B cell (primary cell): ENCODE measurements around the gene EDC3. TPM values are rescaled to one million over a fixed set of nuclear protein-coding genes. Genes with fewer than 3 reads are reported as not detected.

ENCODE experiments used
- ATAC-seq: fragments of 200-7000 bp; cut with Tn5 transposase; one replicate; pipeline ENCODE4 v1.10.0; 2021; ENCODE audit warnings: low read depth, mild to moderate bottlenecking, moderate number of reproducible peaks, moderate library complexity
- CTCF ChIA-PET: fragments of 350-600 bp; sonication (Branson Sonifier 250); formaldehyde crosslinking; loops from one replicate; lab custom pipeline; 2021; ENCODE audit warnings: antibody characterized with exemption, inconsistent platforms; lab: Charles Lee
- POLR2A ChIA-PET: fragments of 350-600 bp; sonication (Branson Sonifier 250); formaldehyde crosslinking; loops from one replicate; lab custom pipeline; 2021; ENCODE audit warnings: antibody characterized with exemption; lab: Charles Lee
- DNase-seq: peaks from one replicate; pipeline ENCODE4 v3.0.0; 2013
- H2AFZ ChIP-seq: 2 replicates; pipeline ENCODE4 v1.6.1; 2012; ENCODE audit warnings: mild to moderate bottlenecking, low read depth, low read length; ENCODE audit not compliant: insufficient read depth, poor library complexity, severe bottlenecking
- H3K27ac ChIP-seq, 2 donors: 1 replicate in 1 of 2; 2 replicates in 1 of 2; pipeline ENCODE4 v1.5.1; 2012 to 2013; ENCODE audit warnings: low read length in 2 of 2, mild to moderate bottlenecking in 2 of 2, moderate library complexity in 1 of 2
- H3K27me3 ChIP-seq, 4 experiments: fragments of 200-600 bp in 1 of 4; sonication (generic) in 1 of 4; replicated peaks in 1 of 4; 1 replicate in 2 of 4; 2 replicates in 2 of 4; pipeline versions ENCODE4 v1.6.1 to v1.7.0; 2013 to 2016; ENCODE audit warnings: low read length in 3 of 4, mild to moderate bottlenecking in 2 of 4, mixed read lengths in 1 of 4, moderate library complexity in 1 of 4; ENCODE audit not compliant: insufficient read depth in 4 of 4, control insufficient read depth in 3 of 4; ENCODE audit errors: control extremely low read depth in 1 of 4
- H3K36me3 ChIP-seq, 2 experiments: replicated peaks in 1 of 2; 1 replicate in 1 of 2; 2 replicates in 1 of 2; pipeline versions ENCODE4 v1.6.1 to v1.7.1; 2013; ENCODE audit warnings: low read length in 1 of 2; ENCODE audit not compliant: insufficient read depth in 2 of 2, control insufficient read depth in 1 of 2; ENCODE audit errors: control extremely low read depth in 1 of 2, extremely low read depth in 1 of 2
- H3K4me1 ChIP-seq, 2 donors: fragments of 200-600 bp in 1 of 2; sonication (generic) in 1 of 2; 1 replicate in 1 of 2; 2 replicates in 1 of 2; pipeline versions ENCODE4 v1.5.1 to v1.6.1; 2013 to 2017; ENCODE audit warnings: low read length in 2 of 2; ENCODE audit not compliant: control insufficient read depth in 2 of 2, insufficient read depth in 2 of 2
- H3K4me2 ChIP-seq: replicated peaks from 2 replicates; pipeline ENCODE3; 2012; ENCODE audit warnings: mild to moderate bottlenecking, low read depth, low read length; ENCODE audit not compliant: poor library complexity, severe bottlenecking
- H3K4me3 ChIP-seq, 5 experiments: fragments of 200-600 bp in 1 of 5; sonication (generic) in 1 of 5; 1 replicate in 3 of 5; 2 replicates in 2 of 5; pipeline versions ENCODE4 v1.5.1 to v1.7.0; 2011 to 2016; ENCODE audit warnings: low read length in 4 of 5, mild to moderate bottlenecking in 4 of 5, low read depth in 2 of 5, control low read depth in 1 of 5, moderate library complexity in 1 of 5; ENCODE audit not compliant: insufficient read depth in 1 of 5; ENCODE audit errors: control extremely low read depth in 1 of 5, extremely low read depth in 1 of 5
- H3K79me2 ChIP-seq: fragments of 200-600 bp; sonication (generic); one replicate; pipeline ENCODE4 v1.6.0; 2016; ENCODE audit warnings: low read length; ENCODE audit not compliant: control insufficient read depth, insufficient read depth
- H3K9ac ChIP-seq: fragments of 200-600 bp; sonication (generic); 2 replicates; pipeline ENCODE4 v1.6.1; 2017; ENCODE audit warnings: mild to moderate bottlenecking, low read length, moderate library complexity
- H3K9me3 ChIP-seq, 3 donors: one replicate each; pipeline versions ENCODE4 v1.6.1 to v1.7.1; 2013; ENCODE audit warnings: low read length in 2 of 3; ENCODE audit not compliant: control insufficient read depth in 2 of 3, insufficient read depth in 1 of 3; ENCODE audit errors: control extremely low read depth in 1 of 3
- H4K20me1 ChIP-seq: 2 replicates; pipeline ENCODE4 v1.6.0; 2012; ENCODE audit warnings: mild to moderate bottlenecking, low read length; ENCODE audit not compliant: insufficient read depth, control insufficient read depth, poor library complexity, severe bottlenecking
- H3K27ac Mint-ChIP-seq: one replicate; pipeline ENCODE4 v1.8.0; 2021; ENCODE audit warnings: mixed read lengths
- H3K27me3 Mint-ChIP-seq: one replicate; pipeline ENCODE4 v1.8.0; 2021; ENCODE audit warnings: mixed read lengths
- H3K4me1 Mint-ChIP-seq: one replicate; pipeline ENCODE4 v1.8.0; 2021; ENCODE audit warnings: mixed read lengths
- H3K4me3 Mint-ChIP-seq: one replicate; pipeline ENCODE4 v1.8.0; 2021; ENCODE audit warnings: mixed read lengths
- H3K9me3 Mint-ChIP-seq: one replicate; pipeline ENCODE4 v1.8.0; 2022; ENCODE audit warnings: mixed read lengths; ENCODE audit not compliant: insufficient read depth
- CTCF ChIP-seq: fragments of 200-600 bp; IDR thresholded peaks from one replicate; pipeline ENCODE4 v1.8.0; 2022; ENCODE audit warnings: antibody characterized with exemption, mild to moderate bottlenecking
- EZH2 ChIP-seq: IDR thresholded peaks from 2 replicates; pipeline ENCODE4 v1.6.1; 2012; ENCODE audit warnings: borderline replicate concordance, low read depth, mild to moderate bottlenecking, moderate library complexity, low read length; ENCODE audit not compliant: insufficient read depth, poor library complexity, severe bottlenecking
- WGBS: methylation state at CpG from one replicate; pipeline ENCODE4 v1.1.5; 2013; ENCODE audit warnings: missing lambda C conversion rate; ENCODE audit not compliant: insufficient coverage; 5-methylcytosine and 5-hydroxymethylcytosine counted together
- intact Hi-C: fragments of 100-400 bp; cut with micrococcal nuclease; formaldehyde crosslinking; loops from one replicate; pipeline ENCODE4 v1.10.0; 2022
- polyA plus RNA-seq: library from polyadenylated mRNA; depleted of rRNA; stranded (reverse); fragments of >200 nt; gene quantifications from 2 replicates; pipeline ENCODE4 v1.2.3, GENCODE V29; 2012
- total RNA-seq, 2 donors: library from RNA; stranded (reverse); fragments of 120-200 nt in 1 of 2; gene quantifications; 1 replicate in 1 of 2; 2 replicates in 1 of 2; pipeline versions ENCODE4 v1.2.3 to v1.2.4, GENCODE V29; 2013 to 2022

The EDC3 gene
- total and polyA plus RNA-seq, 2 donors (not counting 1 experiment from before 2014, with no cell fraction given), result 16.9 to 55.4 TPM

GRCh38 chr15:74604983-74605794 lies 90.6 kb downstream of the EDC3 start:
- Mint-ChIP-seq H3K27me3 (no peaks in the 10 kb centered on the region), H3K4me1 (no peaks in the 10 kb centered on the region), H3K27ac (no peak overlapping the region), H3K9me3 (no peaks in the 10 kb centered on the region), H3K4me3 (no peak overlapping the region)
- WGBS, result 89% methylated on average over 11 of the region's 12 CpGs
- POLR2A ChIA-PET, result no interaction called here
- Histone ChIP-seq H3K79me2 (no peaks in the 10 kb centered on the region), H3K4me2 (no peak overlapping the region), H2AFZ (no peak overlapping the region), H3K27me3 (no peaks in the 10 kb centered on the region), H4K20me1 (no peaks in the 10 kb centered on the region), H3K27ac (no peak overlapping the region), H3K9me3 (no peaks in the 10 kb centered on the region), H3K9ac (no peak overlapping the region), H3K36me3 (no peaks in the 10 kb centered on the region), H3K4me3 (no peak overlapping the region), H3K4me1 (no peaks in the 10 kb centered on the region)
- CTCF ChIA-PET, result interaction anchor here (1.0 kb wide), 1 partner anchor 145 kb away, joined by 3 read pairs; no protein-coding TSS in a partner anchor
- TF ChIP-seq CTCF (no peak), EZH2 (no peak)
- intact Hi-C loops, result no loop called here
- ATAC-seq (no peak), DNase-seq (no peak)
